Endothelial cell of umbilical vein (primary cell): ENCODE results near the gene KCNQ1OT1. TPM values are rescaled to one million over a fixed set of nuclear protein-coding genes. Genes with fewer than 3 reads are reported as not detected.

Experiments
- BruUV-seq: library from RNA; stranded (reverse); fragments of 400-500 nt; replicated peaks from 2 replicates; lab custom pipeline; 2021; lab: Mats Ljungman, UMichigan
- CTCF ChIA-PET: fragments of 300-600, 350-600 bp; sonication (Branson Sonifier 250); formaldehyde crosslinking; loops from one replicate; lab custom pipeline; 2021; ENCODE audit warnings: antibody characterized with exemption, inconsistent platforms; lab: Charles Lee
- POLR2A ChIA-PET: fragments of 300-600, 350-600 bp; sonication (Branson Sonifier 250); formaldehyde crosslinking; loops from one replicate; lab custom pipeline; 2021; ENCODE audit warnings: antibody characterized with exemption, inconsistent platforms; lab: Charles Lee
- DNase-seq: peaks from one replicate; pipeline ENCODE4 v3.0.0-alpha.2; 2011; ENCODE audit warnings: low read depth, low spot score
- FAIRE-seq: peaks from 2 replicates; lab custom pipeline; 2011; peaks lifted over from hg19 to GRCh38; lab: Jason Lieb, UNC
- H2AFZ ChIP-seq: 2 replicates; pipeline ENCODE4 v1.6.0; 2012; ENCODE audit warnings: low read depth, low read length, control low read depth, inconsistent platforms
- H3K27ac ChIP-seq: 2 replicates; pipeline ENCODE4 v1.5.1; 2011; ENCODE audit warnings: low read depth, mild to moderate bottlenecking, control low read depth, low read length, moderate library complexity; ENCODE audit not compliant: insufficient read depth
- H3K27me3 ChIP-seq, 2 experiments: 2 replicates each; pipeline versions ENCODE4 v1.6.0 to v1.6.1; 2011; ENCODE audit warnings: low read length in 2 of 2, mixed read lengths in 1 of 2; ENCODE audit not compliant: control insufficient read depth in 2 of 2, insufficient read depth in 2 of 2
- H3K36me3 ChIP-seq, 2 experiments: 2 replicates in 1 of 2; 3 replicates in 1 of 2; pipeline ENCODE4 v1.5.1; 2011; ENCODE audit warnings: low read length in 2 of 2, mild to moderate bottlenecking in 1 of 2, moderate library complexity in 1 of 2; ENCODE audit not compliant: control insufficient read depth in 2 of 2, insufficient read depth in 2 of 2; ENCODE audit errors: extremely low read depth in 1 of 2
- H3K4me1 ChIP-seq: 3 replicates; pipeline ENCODE4 v1.5.1; 2011; ENCODE audit warnings: mild to moderate bottlenecking, low read length; ENCODE audit not compliant: control insufficient read depth, insufficient read depth; ENCODE audit errors: extremely low read depth
- H3K4me2 ChIP-seq: 2 replicates; pipeline ENCODE4 v1.6.1; 2011; ENCODE audit warnings: low read length, control low read depth, mixed read lengths; ENCODE audit not compliant: insufficient read depth
- H3K4me3 ChIP-seq, 3 experiments: fragments of 200-600 bp in 1 of 3; sonication (generic), shearing (Covaris generic) in 1 of 3; replicated peaks in 1 of 3; 2 replicates each; pipeline ENCODE4 v1.5.1; 2011 to 2016; ENCODE audit warnings: control low read depth in 3 of 3, low read length in 3 of 3, mild to moderate bottlenecking in 2 of 3, inconsistent platforms in 1 of 3, low read depth in 1 of 3, moderate library complexity in 1 of 3; ENCODE audit not compliant: insufficient read depth in 1 of 3
- H3K79me2 ChIP-seq: 2 replicates; pipeline ENCODE4 v1.6.0; 2012; ENCODE audit warnings: low read length, inconsistent platforms; ENCODE audit not compliant: control insufficient read depth, insufficient read depth
- H3K9ac ChIP-seq: replicated peaks from 2 replicates; pipeline ENCODE3; 2011; ENCODE audit warnings: low read length, control low read depth; ENCODE audit not compliant: insufficient read depth; ENCODE audit errors: extremely low read depth
- H3K9me1 ChIP-seq: replicated peaks from 3 replicates; pipeline ENCODE4 v1.6.0; 2011; ENCODE audit warnings: mild to moderate bottlenecking, low read length; ENCODE audit not compliant: control insufficient read depth, insufficient read depth; ENCODE audit errors: extremely low read depth
- H3K9me3 ChIP-seq: replicated peaks from 2 replicates; pipeline ENCODE4 v1.5.1; 2012; ENCODE audit warnings: low read length, inconsistent platforms; ENCODE audit not compliant: control insufficient read depth, insufficient read depth
- H4K20me1 ChIP-seq: replicated peaks from 2 replicates; pipeline ENCODE3; 2011; ENCODE audit warnings: mild to moderate bottlenecking, low read length; ENCODE audit not compliant: control insufficient read depth, insufficient read depth; ENCODE audit errors: extremely low read depth
- CTCF ChIP-seq, 2 donors: IDR thresholded peaks; 1 replicate in 1 of 2; 2 replicates in 1 of 2; pipeline ENCODE4 v1.5.1; 2011; ENCODE audit warnings: low read length in 2 of 2, mild to moderate bottlenecking in 2 of 2, moderate library complexity in 2 of 2, control low read depth in 1 of 2, inconsistent platforms in 1 of 2, low read depth in 1 of 2; ENCODE audit not compliant: insufficient read depth in 1 of 2; ENCODE audit errors: extremely low read depth in 1 of 2
- EZH2 ChIP-seq: IDR thresholded peaks from 2 replicates; pipeline ENCODE4 v1.6.1; 2012; ENCODE audit warnings: borderline replicate concordance, low read depth, mild to moderate bottlenecking, moderate library complexity, low read length, inconsistent platforms; ENCODE audit not compliant: severe bottlenecking
- FOS ChIP-seq: IDR thresholded peaks from 2 replicates; pipeline ENCODE4 v1.6.1; 2011; ENCODE audit warnings: mild to moderate bottlenecking, low read length, moderate library complexity, borderline replicate concordance; ENCODE audit not compliant: insufficient read depth
- GATA2 ChIP-seq: IDR thresholded peaks from 2 replicates; pipeline ENCODE4 v1.7.0; 2011; ENCODE audit warnings: low read depth, mild to moderate bottlenecking, moderate library complexity, mixed read lengths, low read length; ENCODE audit not compliant: insufficient read length, insufficient read depth
- JUN ChIP-seq: IDR thresholded peaks from 2 replicates; pipeline ENCODE4 v1.6.1; 2011; ENCODE audit warnings: borderline replicate concordance, low read depth; ENCODE audit not compliant: insufficient read length, insufficient read depth
- MAX ChIP-seq: IDR thresholded peaks from 2 replicates; pipeline ENCODE4 v1.6.1; 2011; ENCODE audit not compliant: insufficient read depth, insufficient read length
- MYC ChIP-seq: IDR thresholded peaks from one replicate; pipeline ENCODE4 v1.6.1; 2011; ENCODE audit warnings: mild to moderate bottlenecking, low read depth, low read length
- POLR2A ChIP-seq: IDR thresholded peaks from 2 replicates; pipeline ENCODE4 v1.6.1; 2012; ENCODE audit warnings: low read depth, mild to moderate bottlenecking, control low read depth, low read length
- POLR2AphosphoS5 ChIP-seq: IDR thresholded peaks from 2 replicates; pipeline ENCODE4 v1.6.1; 2012; ENCODE audit warnings: low read depth, mild to moderate bottlenecking, control low read depth, low read length, moderate library complexity; ENCODE audit not compliant: insufficient read depth
- dilution Hi-C: fragments of 300-500 bp; cut with MboI; formaldehyde crosslinking; loops from one replicate; pipeline ENCODE4 v1.15.0; 2019; ENCODE audit warnings: low sequenced_read_pairs; ENCODE audit not compliant: extremely low pct_ligation_motif_present
- intact Hi-C: fragments of 100-400 bp; cut with micrococcal nuclease; formaldehyde crosslinking; loops from one replicate; pipeline ENCODE4 v1.10.0; 2022
- polyA plus RNA-seq, 4 experiments: library from polyadenylated mRNA; depleted of rRNA in 3 of 4; stranded (reverse) in 3 of 4; unstranded in 1 of 4; fragments of >200 nt; gene quantifications; 2 replicates each; pipeline versions ENCODE4 v1.2.1 to v1.2.3, GENCODE V29; 2011 to 2012; ENCODE audit warnings: missing spikeins in 1 of 4
- total RNA-seq: library from RNA; stranded (reverse); gene quantifications from 2 replicates; pipeline ENCODE4 v1.2.3, GENCODE V29; 2021

KCNQ1OT1 gene
- total and polyA plus RNA-seq, 2 donors (not counting 3 experiments of a cell fraction or from before 2014, with no cell fraction given), result 0.11 to 1.8 TPM

- H3K27me3 ChIP-seq, result peaks cover 0 to 3% of the 10 kb centered on the region in 2 experiments
- POLR2A ChIA-PET, result no interaction called here
- BruUV-seq, result no TSS peak
- no peak overlapping the region for H3K27ac ChIP-seq
- TF ChIP-seq JUN (no peak), EZH2 (no peak), CTCF (IDR thresholded peaks at IDR 0.05; ENCODE audit: extremely low read depth in 1 of 2, insufficient read depth in 1 of 2, low read depth in 1 of 2, low read length in 2 of 2) (no peak), POLR2AphosphoS5 (no peak), GATA2 (no peak), FOS (no peak), MYC (no peak), POLR2A (no peak), MAX (no peak)
- no peaks in the 10 kb centered on the region for H3K4me1 ChIP-seq
- H4K20me1 ChIP-seq, result no peaks in the 10 kb centered on the region
- H2AFZ ChIP-seq, result no peak overlapping the region
- H3K9me3 ChIP-seq, result no peaks in the 10 kb centered on the region
- no peaks in the 10 kb centered on the region for H3K36me3 ChIP-seq
- no peak overlapping the region for H3K9ac ChIP-seq
- dilution Hi-C loops, result no loop called here
- no peaks in the 10 kb centered on the region for H3K79me2 ChIP-seq
- CTCF ChIA-PET, result no interaction called here
- H3K9me1 ChIP-seq, result no peaks in the 10 kb centered on the region
- intact Hi-C loops, result no loop called here
- H3K4me2 ChIP-seq, result no peak overlapping the region
- DNase-seq, result no peak
- H3K4me3 ChIP-seq, result no peak overlapping the region
- FAIRE-seq, result no peak
Observed at GRCh38 chr11:2588809-2589537, 110.8 kb downstream of the KCNQ1OT1 start.
